ENCODE measurements around the gene KLKB1.

DNA sequence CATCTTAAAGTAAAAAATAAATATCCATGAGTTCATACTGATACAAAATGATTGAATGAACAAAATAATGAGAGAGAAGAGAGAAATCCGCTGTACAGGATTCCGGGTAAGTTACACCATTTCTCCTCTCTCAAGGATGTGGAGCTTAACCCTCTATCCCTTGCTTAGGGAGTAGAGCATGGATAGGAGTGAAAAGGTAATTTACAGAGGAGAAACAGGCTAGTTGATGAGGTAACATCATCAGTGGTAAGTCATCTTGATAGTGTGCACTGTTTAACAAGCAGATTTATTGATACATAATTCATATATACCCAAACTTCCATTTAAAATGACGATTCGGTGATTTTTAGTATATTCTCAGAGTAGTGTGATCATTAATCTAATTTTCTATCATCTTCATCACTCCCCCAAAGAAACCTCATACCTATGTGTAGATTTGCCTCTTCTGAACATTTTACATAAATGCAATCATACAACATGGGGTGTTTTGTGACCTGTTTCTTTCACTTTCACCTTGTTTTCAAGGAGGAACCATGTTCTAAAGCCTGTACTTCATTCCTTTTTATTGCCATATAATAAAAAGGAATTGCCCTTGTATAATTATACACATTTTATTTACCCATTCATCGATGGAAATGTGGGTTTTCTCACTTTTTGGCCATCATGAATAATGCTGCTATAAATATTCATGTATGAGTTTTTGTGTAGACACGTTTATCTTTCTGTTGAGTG, 73.5 kb downstream of the KLKB1 start:
- TF ChIP-seq, protein P1, sequence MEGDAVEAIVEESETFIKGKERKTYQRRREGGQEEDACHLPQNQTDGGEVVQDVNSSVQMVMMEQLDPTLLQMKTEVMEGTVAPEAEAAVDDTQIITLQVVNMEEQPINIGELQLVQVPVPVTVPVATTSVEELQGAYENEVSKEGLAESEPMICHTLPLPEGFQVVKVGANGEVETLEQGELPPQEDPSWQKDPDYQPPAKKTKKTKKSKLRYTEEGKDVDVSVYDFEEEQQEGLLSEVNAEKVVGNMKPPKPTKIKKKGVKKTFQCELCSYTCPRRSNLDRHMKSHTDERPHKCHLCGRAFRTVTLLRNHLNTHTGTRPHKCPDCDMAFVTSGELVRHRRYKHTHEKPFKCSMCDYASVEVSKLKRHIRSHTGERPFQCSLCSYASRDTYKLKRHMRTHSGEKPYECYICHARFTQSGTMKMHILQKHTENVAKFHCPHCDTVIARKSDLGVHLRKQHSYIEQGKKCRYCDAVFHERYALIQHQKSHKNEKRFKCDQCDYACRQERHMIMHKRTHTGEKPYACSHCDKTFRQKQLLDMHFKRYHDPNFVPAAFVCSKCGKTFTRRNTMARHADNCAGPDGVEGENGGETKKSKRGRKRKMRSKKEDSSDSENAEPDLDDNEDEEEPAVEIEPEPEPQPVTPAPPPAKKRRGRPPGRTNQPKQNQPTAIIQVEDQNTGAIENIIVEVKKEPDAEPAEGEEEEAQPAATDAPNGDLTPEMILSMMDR (IDR thresholded peaks at IDR 0.05), result no peak
- no peak for TF ChIP-seq POLR2A (IDR thresholded peaks at IDR 0.05)
